Measurements from ENCODE around the gene CAVIN1.
"Not testable (repeated sequence)": the region's sequence is repeated elsewhere in the genome, so short reads cannot be mapped to it uniquely, and the experiment has no call there.

The CAVIN1 gene

DNA sequence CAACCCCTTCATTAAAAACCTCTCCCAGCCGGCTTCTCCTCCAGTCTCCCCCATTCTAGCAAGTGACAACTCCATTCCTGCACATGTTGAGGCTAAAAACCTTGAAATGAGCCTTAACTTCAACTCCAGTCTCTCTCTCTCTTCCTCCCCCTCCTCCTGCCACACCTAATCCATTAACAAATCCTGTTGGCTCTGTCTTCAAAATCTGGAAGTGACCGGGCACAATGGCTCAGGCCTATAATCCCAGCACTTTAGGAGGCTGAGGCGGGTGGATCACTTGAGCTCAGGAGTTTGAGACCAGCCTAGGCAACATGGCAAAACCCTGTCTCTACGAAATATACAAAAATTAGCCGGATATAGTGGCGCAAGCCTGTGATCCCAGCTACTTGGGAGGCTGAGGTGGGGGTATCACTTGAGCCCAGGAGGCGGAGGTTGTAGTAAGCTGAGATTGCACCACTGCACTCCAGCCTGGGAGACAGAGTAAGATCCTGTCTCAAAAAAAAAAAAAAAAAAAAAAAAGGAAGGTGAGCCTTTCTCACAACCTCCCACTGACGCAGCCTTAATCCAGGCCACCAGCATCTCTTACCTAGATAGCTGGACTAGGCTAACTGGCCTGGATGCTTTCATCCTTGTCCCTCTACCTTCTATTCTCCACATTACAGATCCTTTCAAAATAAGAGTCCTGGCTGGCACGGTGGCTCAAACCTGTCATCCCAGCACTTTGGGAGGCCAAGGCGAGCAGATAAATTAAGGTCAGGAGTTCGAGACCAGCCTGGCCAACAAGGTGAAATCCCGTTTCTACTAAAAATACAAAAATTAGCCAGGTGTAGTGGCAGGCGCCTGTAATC is 56.7 kb downstream of the CAVIN1 start:
- H3K4me3 ChIP-seq (ENCODE audit: low read depth in 1 of 2, low read length in 2 of 2); H3K27me3 ChIP-seq (ENCODE audit: low read depth, low read length); H3K9me3 ChIP-seq (ENCODE audit: control insufficient read depth in 1 of 2, low read length in 2 of 2); H3K27ac ChIP-seq (ENCODE audit: low read length); H3K36me3 ChIP-seq (ENCODE audit: control insufficient read depth in 1 of 2, insufficient read depth in 2 of 2, low read length in 2 of 2): not testable (repeated sequence)
- peaks cover 15 to 53% of the 10 kb centered on the region in 2 donors for H3K4me1 ChIP-seq (ENCODE audit: control insufficient read depth in 1 of 2, insufficient read depth in 2 of 2, low read length in 2 of 2)

- Histone ChIP-seq H3K27ac (ENCODE audit: low read length) (no peak overlapping the region), H3K9me3 (ENCODE audit: control insufficient read depth in 1 of 2, low read length in 2 of 2) (no peaks in the 10 kb centered on the region), H3K27me3 (ENCODE audit: low read depth, low read length) (no peaks in the 10 kb centered on the region), H3K4me3 (ENCODE audit: low read depth in 1 of 2, low read length in 2 of 2) (no peak overlapping the region), H3K4me1 (ENCODE audit: control insufficient read depth in 1 of 2, insufficient read depth in 2 of 2, low read length in 2 of 2) (peaks cover 15 to 54% of the 10 kb centered on the region in 2 donors), H3K36me3 (ENCODE audit: control insufficient read depth in 1 of 2, insufficient read depth in 2 of 2, low read length in 2 of 2) (peaks cover 4% of the 10 kb centered on the region in 2 donors)
Measured at GRCh38 chr17:42365136-42365535, 57.9 kb downstream of the CAVIN1 start.

GRCh38 chr17:42363767-42364585 is 59.1 kb downstream of the CAVIN1 start:
- peaks cover 15 to 54% of the 10 kb centered on the region in 2 donors for H3K4me1 ChIP-seq (ENCODE audit: control insufficient read depth in 1 of 2, insufficient read depth in 2 of 2, low read length in 2 of 2)
- H3K27ac ChIP-seq (ENCODE audit: low read length): no peak overlapping the region
- no peaks in the 10 kb centered on the region for H3K9me3 ChIP-seq (ENCODE audit: control insufficient read depth in 1 of 2, low read length in 2 of 2)
- peaks cover 4% of the 10 kb centered on the region in 2 donors for H3K36me3 ChIP-seq (ENCODE audit: control insufficient read depth in 1 of 2, insufficient read depth in 2 of 2, low read length in 2 of 2)
- no peaks in the 10 kb centered on the region for H3K27me3 ChIP-seq (ENCODE audit: low read depth, low read length)
- peak overlapping the region in 1 of 2 donors; percentile 15 for H3K4me3 ChIP-seq (ENCODE audit: low read depth in 1 of 2, low read length in 2 of 2)

DNA sequence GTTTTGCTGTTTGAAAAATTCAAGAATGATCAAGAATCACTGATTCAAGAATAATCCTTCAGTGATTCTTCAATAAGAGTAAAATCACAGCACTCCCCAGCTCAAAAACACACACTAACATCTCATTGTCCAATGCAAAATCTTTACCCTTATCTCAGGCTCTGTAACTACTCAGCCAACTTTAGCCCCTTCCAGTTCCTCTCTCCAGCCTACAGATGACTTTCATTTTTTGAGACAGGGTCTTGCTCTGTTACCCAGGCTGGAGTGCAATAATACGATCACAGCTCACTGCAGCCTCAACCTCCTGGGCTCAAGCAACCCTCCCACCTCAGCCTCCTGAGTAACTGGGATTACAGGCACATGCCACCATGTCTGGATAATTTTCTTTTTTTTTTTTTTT is 59.8 kb downstream of the CAVIN1 start:
- Histone ChIP-seq H3K36me3 (ENCODE audit: control insufficient read depth in 1 of 2, insufficient read depth in 2 of 2, low read length in 2 of 2) (peaks cover 4% of the 10 kb centered on the region in 2 donors), H3K27ac (ENCODE audit: low read length) (no peak overlapping the region), H3K27me3 (ENCODE audit: low read depth, low read length) (no peaks in the 10 kb centered on the region), H3K4me3 (ENCODE audit: low read depth in 1 of 2, low read length in 2 of 2) (no peak overlapping the region), H3K4me1 (ENCODE audit: control insufficient read depth in 1 of 2, insufficient read depth in 2 of 2, low read length in 2 of 2) (peaks cover 15 to 55% of the 10 kb centered on the region in 2 donors), H3K9me3 (ENCODE audit: control insufficient read depth in 1 of 2, low read length in 2 of 2) (no peaks in the 10 kb centered on the region)

DNA sequence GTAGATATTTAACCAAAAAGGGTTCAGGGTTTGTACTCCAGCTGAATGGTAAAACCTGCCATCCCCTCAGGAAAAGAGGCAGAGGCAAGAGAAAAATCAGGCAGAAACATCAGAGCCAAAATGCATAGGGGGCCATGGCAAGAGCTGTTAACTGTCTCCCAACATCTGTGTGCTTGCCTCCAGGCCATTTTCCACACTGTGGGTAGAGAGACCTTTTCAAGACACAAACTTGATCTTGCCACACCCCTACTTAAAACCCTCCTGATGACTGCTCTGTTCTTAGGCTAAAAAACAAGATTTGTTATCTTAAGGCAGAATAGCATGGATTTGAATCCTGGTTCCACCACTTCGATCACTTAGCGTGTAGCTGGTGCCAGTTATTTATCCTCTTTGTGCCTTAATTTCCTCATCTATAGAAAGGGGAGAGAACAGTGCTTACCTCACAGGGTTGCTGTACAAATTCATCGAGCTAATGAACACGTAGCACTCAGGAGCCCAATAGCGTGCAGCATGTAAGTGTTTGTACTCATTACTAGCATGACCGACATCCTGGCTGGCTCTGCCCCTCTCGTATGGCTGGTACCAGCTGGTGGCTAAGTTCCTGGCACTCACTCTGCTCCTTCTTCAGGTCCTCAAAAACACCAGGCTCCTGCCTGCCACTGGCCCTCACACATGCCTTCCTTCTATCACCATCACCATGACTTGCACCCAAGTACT is 60.7 kb downstream of the CAVIN1 start:
- H3K4me3 ChIP-seq (ENCODE audit: low read depth in 1 of 2, low read length in 2 of 2): no peak overlapping the region

DNA sequence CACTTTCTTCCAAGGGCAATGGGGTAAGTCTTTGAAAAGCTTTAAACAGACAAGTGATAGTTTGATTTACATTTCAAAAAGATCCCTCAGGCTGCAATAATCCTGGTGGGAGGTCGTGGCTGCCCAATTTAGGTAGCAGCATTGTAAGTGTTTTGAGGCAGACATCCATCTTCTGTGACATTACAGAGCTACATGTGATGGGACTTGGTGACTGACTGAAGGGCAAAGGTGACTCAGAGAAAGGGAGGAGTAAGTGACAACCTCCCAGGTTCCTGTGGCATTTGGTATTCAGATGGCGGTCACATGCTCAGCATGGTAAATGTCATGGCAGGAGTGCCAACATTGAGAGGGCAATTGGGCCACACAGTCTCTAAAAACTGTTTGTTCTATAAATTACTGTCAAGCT is 61.3 kb downstream of the CAVIN1 start:
- H3K9me3 ChIP-seq (ENCODE audit: control insufficient read depth in 1 of 2, low read length in 2 of 2): no peaks in the 10 kb centered on the region
- H3K27me3 ChIP-seq (ENCODE audit: low read depth, low read length): no peaks in the 10 kb centered on the region
- H3K4me1 ChIP-seq (ENCODE audit: control insufficient read depth in 1 of 2, insufficient read depth in 2 of 2, low read length in 2 of 2): peaks cover 8 to 53% of the 10 kb centered on the region in 2 donors
- no peak overlapping the region for H3K4me3 ChIP-seq (ENCODE audit: low read depth in 1 of 2, low read length in 2 of 2)
- H3K27ac ChIP-seq (ENCODE audit: low read length): no peak overlapping the region
- peaks cover 4% of the 10 kb centered on the region in 2 donors for H3K36me3 ChIP-seq (ENCODE audit: control insufficient read depth in 1 of 2, insufficient read depth in 2 of 2, low read length in 2 of 2)

More for the DNA sequence above, 60.7 kb downstream of the CAVIN1 start:
- Histone ChIP-seq H3K36me3 (ENCODE audit: control insufficient read depth in 1 of 2, insufficient read depth in 2 of 2, low read length in 2 of 2) (peaks cover 4% of the 10 kb centered on the region in 2 donors), H3K9me3 (ENCODE audit: control insufficient read depth in 1 of 2, low read length in 2 of 2) (no peaks in the 10 kb centered on the region), H3K4me1 (ENCODE audit: control insufficient read depth in 1 of 2, insufficient read depth in 2 of 2, low read length in 2 of 2) (peaks cover 9 to 51% of the 10 kb centered on the region in 2 donors), H3K27me3 (ENCODE audit: low read depth, low read length) (no peaks in the 10 kb centered on the region), H3K27ac (ENCODE audit: low read length) (no peak overlapping the region)

- not testable (repeated sequence) for H3K4me3 ChIP-seq (ENCODE audit: low read depth in 1 of 2, low read length in 2 of 2); H3K9me3 ChIP-seq (ENCODE audit: control insufficient read depth in 1 of 2, low read length in 2 of 2); H3K36me3 ChIP-seq (ENCODE audit: control insufficient read depth in 1 of 2, insufficient read depth in 2 of 2, low read length in 2 of 2); H3K27me3 ChIP-seq (ENCODE audit: low read depth, low read length); H3K27ac ChIP-seq (ENCODE audit: low read length)
- peaks cover 8 to 49% of the 10 kb centered on the region in 2 donors for H3K4me1 ChIP-seq (ENCODE audit: control insufficient read depth in 1 of 2, insufficient read depth in 2 of 2, low read length in 2 of 2)
Measured at GRCh38 chr17:42360388-42360787, 62.7 kb downstream of the CAVIN1 start.

DNA sequence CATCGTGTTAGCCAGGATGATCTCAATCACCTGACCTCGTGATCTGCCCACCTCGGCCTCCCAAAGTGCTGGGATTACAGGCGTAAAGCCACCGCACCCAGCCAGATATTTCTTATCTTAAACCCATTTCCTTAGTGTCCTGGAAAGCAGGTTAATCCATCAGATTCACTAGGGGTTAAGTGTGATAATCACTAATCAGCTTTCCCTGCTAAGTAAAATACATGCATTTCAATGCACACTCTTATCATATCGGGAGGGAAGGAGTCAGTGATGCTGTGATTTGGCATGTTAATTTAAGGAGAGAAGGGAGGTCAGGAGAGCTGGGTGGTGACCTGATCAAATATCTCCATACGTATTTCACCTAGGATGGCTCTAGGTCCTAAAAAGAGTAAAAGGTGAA is 63.9 kb downstream of the CAVIN1 start:
- Histone ChIP-seq H3K4me3 (ENCODE audit: low read depth in 1 of 2, low read length in 2 of 2) (no peak overlapping the region), H3K4me1 (ENCODE audit: control insufficient read depth in 1 of 2, insufficient read depth in 2 of 2, low read length in 2 of 2) (peaks cover 5 to 47% of the 10 kb centered on the region in 2 donors), H3K27me3 (ENCODE audit: low read depth, low read length) (no peaks in the 10 kb centered on the region), H3K9me3 (ENCODE audit: control insufficient read depth in 1 of 2, low read length in 2 of 2) (no peaks in the 10 kb centered on the region), H3K27ac (ENCODE audit: low read length) (no peak overlapping the region), H3K36me3 (ENCODE audit: control insufficient read depth in 1 of 2, insufficient read depth in 2 of 2, low read length in 2 of 2) (peaks cover 0 to 4% of the 10 kb centered on the region in 2 donors)

DNA sequence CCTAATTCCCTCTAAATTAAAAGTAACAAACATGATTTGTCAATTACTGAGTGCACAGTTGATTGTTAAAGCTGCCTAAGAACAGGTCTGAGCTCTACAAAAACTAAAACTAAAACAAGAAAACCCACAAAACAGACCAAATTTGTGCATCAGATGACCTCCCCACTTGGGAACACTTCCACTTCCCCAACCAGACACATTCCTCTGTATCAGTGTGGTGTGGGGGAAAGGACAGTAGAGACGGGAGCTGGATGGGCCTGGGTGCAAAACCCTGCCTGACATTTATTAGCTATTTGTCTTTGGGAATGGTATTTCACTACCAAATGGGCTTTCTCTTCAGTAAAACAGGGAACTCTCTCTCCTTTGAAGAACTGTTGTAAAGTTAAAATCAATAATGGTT is 64.6 kb downstream of the CAVIN1 start:
- Histone ChIP-seq H3K27me3 (ENCODE audit: low read depth, low read length) (no peaks in the 10 kb centered on the region), H3K4me1 (ENCODE audit: control insufficient read depth in 1 of 2, insufficient read depth in 2 of 2, low read length in 2 of 2) (peaks cover 0 to 46% of the 10 kb centered on the region in 2 donors), H3K4me3 (ENCODE audit: low read depth in 1 of 2, low read length in 2 of 2) (no peak overlapping the region), H3K36me3 (ENCODE audit: control insufficient read depth in 1 of 2, insufficient read depth in 2 of 2, low read length in 2 of 2) (peaks cover 0 to 4% of the 10 kb centered on the region in 2 donors), H3K27ac (ENCODE audit: low read length) (no peak overlapping the region), H3K9me3 (ENCODE audit: control insufficient read depth in 1 of 2, low read length in 2 of 2) (no peaks in the 10 kb centered on the region)

- Histone ChIP-seq H3K4me1 (ENCODE audit: control insufficient read depth in 1 of 2, insufficient read depth in 2 of 2, low read length in 2 of 2) (peaks cover 0 to 36% of the 10 kb centered on the region in 2 donors), H3K4me3 (ENCODE audit: low read depth in 1 of 2, low read length in 2 of 2) (no peak overlapping the region), H3K27ac (ENCODE audit: low read length) (no peak overlapping the region), H3K9me3 (ENCODE audit: control insufficient read depth in 1 of 2, low read length in 2 of 2) (no peaks in the 10 kb centered on the region), H3K36me3 (ENCODE audit: control insufficient read depth in 1 of 2, insufficient read depth in 2 of 2, low read length in 2 of 2) (no peaks in the 10 kb centered on the region), H3K27me3 (ENCODE audit: low read depth, low read length) (no peaks in the 10 kb centered on the region)
Measured at GRCh38 chr17:42354956-42355843, 67.9 kb downstream of the CAVIN1 start.

All from muscle layer of duodenum (tissue), 2 donors.